HG02973 (cell line): ENCODE measurements around the gene TGIF1.
A peak's percentile ranks its signal among the peaks of the same experiment; 100 is the strongest.
"Not testable (repeated sequence)": the region's sequence is repeated elsewhere in the genome, so short reads cannot be mapped to it uniquely, and the experiment has no call there.

Experiments used
- ATAC-seq: cut with Tn5 transposase; IDR thresholded peaks from one replicate; pipeline ENCODE4 v1.9.1; 2021; ENCODE audit warnings: moderate library complexity; ENCODE audit not compliant: unreplicated experiment

The TGIF1 gene

DNA sequence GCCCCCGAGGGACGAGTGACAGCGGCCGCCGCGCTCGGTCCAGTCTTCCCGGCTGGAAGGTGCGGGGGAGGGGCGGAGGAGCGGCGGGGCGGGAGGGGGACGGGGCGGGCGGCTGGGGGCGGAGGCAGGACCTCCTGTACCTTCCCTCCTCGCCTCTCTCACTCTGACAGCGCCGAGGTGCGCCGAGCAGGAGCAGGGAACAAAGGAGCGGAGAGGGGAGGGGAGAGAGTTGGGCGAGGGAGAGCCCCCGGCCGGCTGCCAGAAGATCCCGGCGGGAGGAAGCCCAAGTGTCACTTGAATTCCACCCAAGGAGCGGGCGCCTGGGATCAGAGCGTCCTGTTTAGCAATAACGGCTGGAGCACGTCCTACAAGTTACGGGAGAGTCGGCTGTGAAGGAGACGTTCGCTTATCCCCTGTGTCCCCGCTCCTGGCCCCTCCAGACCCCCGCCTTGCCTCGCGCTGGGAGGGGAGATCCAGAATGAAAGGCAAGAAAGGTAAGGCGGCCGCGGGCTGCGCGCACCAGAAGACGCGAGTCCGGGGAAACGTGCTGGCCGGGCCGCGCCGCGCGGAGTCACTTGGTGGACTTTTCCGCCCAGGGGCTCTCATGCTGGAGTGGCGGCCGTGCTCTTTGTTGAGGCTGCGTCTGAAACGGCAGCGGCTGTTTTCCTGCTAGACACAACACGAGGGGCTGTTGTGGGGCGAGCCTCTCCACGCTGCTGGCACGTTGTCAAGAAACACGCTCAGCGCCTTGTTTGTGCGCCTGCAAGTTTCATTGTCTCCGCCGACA, at the start of gene TGIF1:
TSS of gene TGIF1 (plus strand) at position 161 of the 787 bp plus-strand sequence. CDS start at position 479, 318 bp downstream.
- ATAC-seq = no peak

DNA sequence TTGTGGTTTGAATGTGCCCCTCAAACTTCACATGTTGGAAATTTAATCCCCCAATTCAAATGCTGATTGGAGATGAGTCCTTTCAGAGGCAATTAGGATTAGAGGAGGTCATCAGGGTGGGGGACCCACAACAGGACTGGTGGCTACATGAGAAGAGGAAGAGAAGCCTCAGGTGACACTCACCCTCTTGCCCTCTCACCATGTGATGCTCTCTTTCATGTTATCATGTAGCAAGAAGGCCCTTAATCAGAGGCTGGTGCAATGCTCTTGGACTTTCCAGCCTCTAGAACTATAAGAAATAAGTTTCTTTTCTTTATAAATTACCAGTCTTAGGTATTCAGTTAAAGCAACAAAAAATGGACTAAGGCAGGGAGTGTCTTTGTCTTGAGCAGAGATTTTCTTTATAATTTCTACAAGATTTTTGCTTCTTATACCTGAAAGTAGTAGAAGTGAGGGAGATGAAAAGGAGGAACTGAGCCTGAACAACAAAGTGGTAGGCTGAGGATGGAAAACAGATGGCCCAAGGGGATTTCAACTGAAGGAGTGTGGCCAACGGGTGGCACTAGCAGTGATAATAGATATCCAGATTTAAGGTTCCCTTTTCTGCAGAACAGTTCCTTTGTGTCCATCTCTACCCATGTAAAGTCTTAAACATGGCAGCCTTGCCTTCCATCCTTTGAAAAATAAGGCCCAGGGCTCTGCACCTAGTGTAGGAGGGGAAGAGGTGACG, 49.2 kb upstream of the TGIF1 start:
- no peak for ATAC-seq

DNA sequence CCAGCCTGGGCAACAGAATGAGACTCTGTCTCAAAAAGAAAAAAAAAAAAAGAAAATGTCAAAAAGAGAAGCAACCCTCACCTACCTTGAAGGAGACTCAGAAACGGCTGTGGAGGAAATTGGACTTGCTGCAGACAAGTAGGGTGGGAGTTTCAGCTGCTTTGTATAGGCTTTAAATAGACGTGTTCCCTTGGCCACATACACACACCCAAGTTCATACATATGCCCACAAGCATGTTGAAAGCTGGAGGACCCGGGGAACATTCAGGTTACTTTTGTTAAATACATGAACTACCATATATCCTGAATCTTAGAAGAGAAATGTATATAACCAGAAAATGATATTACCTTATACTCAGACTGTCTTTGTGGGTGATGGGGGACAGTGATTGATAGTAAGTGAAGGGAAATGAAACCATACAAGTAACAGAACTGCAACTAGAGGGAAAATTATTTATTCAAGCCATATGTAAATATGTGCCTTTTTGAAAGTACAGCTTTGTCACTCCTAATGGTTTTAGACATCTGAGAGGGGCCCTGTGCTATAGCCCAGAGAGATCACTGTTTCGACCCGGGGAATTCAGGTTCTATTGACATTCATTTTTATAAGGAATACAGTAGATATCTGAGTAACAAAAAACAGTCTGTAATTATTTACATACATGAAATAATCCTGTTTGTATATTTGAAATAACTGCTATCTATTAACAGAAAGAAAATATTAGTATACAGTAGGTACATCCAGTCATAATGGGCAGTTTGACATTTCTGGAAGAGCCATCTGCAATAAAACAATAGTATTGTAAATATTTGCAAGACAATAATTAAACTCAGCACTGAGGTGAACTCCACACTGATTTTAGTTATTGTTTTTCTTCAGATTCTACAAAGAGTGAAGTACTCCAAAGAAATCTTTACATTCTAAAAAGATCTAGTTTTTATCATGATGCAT, 48.0 kb upstream of the TGIF1 start:
- ATAC-seq = peak; percentile 89

DNA sequence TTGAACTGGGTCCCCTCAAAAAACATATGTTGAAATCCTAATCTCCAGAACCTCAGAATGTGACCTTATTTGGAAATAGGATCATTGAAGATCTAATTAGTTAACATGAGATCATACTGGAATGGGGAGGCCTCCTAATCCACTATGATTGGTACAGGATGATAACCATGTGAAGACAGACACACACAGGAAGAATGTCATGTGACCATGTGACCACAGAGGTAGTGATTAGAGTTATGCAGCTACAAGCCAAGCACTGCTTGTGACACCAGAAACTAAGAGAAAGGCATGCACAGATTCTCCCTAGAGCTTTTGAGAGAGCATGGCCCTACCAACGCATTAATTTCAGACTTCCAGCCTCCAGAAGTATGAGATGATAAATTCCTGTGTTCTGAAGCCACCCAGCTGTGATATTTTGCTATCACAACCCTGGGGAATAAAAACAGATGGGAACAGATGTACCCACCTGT, 47.0 kb upstream of the TGIF1 start:
- no peak for ATAC-seq

DNA sequence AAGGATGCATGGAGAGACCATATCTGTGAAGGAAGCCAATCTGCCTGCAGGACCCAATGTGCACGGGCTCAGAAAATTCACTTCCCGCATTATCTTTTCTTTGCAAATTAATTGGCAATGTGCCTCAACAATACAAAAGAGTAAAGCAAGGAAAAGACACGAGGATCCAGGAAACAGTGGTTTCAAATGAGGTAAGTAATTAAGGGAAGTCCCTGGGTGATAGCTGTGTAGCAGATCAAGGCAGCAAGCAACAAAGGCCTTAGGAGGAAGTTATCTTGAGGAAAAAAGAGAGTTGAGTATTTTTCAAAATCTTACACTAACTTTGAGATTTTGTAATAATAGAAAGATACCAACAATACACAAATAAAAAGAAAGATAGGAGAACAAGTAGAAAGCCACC, 44.3 kb upstream of the TGIF1 start:
- ATAC-seq = no peak

DNA sequence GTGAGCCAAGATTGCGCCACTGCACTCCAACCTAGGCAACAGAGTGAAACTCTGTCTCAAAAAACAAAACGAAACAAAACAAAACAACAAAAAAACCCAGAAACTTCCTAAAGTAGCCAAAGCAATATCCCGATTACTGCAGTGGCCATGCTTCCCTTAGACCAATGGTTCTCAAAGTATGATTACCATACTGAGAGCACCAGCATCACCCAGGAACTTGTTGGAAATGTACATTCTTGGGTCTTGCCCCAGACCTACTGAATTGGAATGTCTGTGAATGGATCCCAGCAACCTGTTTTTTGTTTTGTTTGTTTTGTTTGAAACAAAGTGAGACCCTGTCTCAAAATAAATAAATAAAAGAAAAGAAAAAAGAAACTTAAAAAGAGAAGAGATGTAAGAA, 41.9 kb upstream of the TGIF1 start:
- ATAC-seq = no peak

DNA sequence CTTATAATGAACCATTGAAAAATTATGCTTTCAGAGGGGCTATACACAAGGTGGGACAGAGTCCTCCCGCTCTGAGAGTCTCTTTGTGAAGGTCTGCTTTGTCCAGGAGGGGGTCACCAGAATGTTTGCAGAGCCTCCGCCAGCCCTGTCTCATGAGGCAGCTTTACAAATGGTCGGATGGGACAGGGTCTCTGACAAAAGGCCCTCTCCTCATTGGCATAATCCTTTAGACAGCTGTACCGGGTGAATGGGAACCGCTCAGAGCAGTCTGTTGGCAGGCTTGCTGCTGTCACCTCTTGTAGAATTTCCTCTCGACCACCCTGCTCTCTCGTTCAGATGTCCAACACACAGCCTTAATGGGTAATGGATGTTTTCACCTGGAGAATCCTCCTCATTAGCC, 40.2 kb upstream of the TGIF1 start:
- no peak for ATAC-seq

DNA sequence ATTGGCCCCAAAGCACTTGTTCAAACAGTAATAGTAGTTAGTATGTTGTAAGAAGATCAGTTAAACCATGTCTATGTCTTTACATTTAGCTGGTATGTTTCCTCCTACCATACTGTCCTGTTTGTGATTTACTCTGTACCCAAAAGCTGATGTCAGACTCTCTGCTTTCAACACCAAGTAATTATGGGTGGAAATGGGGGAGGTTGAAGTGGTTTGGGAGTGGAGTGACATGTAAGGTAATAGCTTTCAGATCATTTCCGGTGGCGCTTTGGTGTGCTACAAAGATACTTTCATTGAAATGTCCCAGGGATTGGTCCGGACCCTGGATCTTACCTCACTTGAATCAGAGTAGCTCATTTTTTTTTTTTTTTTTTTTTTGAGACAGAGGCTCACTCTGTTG, 39.7 kb upstream of the TGIF1 start:
- no peak for ATAC-seq

DNA sequence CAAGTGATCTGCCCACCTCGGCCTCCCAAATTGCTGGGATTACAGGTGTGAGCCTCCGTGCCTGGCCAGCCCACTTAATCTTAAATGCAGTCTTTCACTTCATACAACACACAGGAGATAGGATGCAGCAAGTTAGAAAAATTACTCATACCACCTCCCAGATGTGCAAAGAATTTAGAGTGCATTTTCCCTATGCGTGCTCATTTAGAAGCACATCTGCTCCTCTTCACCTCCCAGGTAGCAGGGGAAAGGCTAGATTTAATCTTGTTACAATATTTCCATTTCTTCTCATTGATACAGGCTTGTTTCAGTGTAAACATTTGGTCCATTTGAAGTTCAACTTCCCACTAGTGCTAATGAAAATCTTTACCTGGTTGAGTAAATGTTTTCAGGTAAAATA, 39.1 kb upstream of the TGIF1 start:
- ATAC-seq = not testable (repeated sequence)

DNA sequence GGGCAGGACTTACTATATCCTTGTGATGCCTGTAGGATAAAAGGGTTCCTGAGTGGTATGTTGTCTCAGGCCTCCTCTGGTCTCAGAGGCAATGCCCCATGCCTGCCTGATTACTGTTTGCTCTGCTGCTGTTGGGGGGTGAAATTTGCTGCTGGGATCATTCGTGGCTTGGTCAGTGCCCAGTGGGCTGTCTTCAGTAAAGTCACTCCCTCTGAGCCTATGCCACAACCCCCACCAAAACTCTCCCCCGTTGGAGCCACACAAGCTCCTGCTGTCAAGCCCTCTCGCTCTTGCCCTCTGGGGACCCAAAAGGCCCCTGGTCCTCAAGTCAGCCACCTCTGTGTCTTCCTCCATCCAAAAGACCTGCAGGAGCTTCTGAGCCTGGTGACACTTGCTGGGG, 38.6 kb upstream of the TGIF1 start:
- no peak for ATAC-seq

DNA sequence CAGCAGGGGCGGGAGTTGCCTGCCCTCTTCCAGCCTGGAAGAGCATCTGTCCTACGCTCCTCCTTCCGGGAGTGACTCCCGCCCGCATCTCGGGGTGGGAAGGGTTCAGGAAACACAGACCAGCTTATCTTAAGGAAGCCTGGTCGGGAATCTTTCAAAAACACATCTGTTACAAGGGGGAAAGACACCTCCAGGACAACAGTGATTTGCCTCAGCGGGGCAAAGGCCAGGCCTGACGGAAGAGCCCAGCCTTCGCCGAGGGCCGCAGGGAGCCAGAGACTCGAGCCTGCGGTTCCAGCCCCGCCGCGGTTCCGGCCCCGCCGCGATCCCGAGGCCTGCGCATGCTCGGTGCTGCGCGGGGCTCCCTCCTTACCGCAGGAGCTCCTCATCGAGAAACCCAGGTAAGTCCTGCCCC, 38.1 kb upstream of the TGIF1 start:
- no peak for ATAC-seq

DNA sequence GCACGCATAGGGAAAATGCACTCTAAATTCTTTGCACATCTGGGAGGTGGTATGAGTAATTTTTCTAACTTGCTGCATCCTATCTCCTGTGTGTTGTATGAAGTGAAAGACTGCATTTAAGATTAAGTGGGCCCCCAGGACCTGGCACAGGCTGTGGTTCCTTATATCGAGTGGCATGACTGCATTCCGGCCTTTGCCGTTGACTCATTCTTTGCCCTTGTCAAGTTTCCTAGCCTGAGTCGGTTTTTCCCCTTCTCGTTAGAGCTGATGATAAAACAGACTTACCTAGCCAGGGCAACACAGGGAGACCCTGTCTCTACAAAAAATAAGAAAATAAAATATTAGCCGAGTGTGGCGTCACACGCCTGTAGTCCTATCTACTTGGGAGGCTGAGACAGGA, 37.4 kb upstream of the TGIF1 start:
- ATAC-seq = not testable (repeated sequence)

DNA sequence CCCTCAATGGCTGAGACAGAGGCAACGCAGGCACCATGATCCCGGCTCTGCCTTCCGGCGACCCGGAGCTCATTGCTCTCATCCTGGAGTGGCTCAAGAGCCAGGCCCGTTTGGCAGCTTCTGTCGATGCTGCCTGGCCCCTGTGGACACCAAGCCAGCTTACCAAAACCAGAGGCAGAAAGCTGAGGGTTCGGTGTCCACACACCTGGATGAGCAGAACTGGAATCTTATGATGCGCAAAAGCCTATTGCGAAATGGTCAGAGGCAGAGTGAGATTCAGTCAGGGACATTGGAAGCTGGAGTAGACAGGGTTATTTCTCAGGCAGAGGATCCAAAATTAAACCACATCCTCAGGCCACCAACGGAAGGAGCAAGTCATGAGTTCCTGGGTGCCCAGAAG, 34.9 kb upstream of the TGIF1 start:
- no peak for ATAC-seq

DNA sequence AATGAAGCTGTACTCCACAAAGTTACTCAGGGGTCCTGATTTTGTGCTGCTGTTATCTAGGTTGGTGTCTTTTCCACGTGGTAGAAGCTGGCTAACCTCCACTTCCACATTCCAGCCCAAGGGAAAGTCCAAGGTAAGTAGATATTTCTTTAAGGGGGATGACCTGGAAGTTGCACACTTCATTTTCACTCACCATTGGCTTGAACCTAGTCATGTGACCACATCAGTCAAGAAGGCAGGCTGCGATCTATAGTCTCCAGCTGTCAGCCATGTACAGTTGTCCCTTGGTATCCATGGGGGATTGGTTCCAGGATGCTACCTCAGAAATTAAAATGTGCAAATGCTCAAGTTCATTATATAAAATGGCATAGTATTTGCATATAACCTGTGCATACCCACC, 31.9 kb upstream of the TGIF1 start:
- no peak for ATAC-seq

DNA sequence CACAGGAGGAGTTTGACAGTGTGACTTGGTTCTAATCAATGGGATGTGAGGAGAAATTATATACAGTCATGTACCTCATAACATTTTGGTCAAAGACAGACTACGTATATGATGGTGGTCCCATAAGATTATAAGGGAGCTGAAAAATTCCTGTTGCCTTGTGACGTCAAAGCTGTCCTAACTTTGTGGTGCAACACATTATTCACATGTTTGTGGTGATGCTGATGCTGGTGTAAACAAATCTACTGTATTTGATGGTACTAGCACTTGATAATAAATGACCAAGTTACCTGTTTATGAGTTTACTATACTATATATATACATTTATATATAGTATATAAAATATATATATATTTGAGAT, 29.1 kb upstream of the TGIF1 start:
- no peak for ATAC-seq

DNA sequence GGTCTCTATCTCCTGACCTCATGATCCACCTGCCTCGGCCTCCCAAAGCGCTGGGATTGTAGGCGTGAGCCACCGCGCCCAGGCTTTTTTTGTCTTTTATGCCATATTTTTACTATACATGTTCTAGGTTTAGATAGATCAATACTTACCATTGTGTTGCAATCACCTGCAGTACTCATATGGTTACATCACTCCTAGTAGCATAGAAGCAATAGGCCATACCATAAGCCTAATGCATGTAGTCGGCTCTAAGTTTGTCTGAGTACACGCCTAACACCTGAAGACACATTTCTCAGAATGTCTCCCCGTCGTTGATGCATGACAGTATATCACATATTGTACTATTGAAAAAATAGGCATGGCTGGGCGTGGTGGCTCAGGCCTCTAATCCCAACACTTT, 27.1 kb upstream of the TGIF1 start:
- ATAC-seq = no peak

DNA sequence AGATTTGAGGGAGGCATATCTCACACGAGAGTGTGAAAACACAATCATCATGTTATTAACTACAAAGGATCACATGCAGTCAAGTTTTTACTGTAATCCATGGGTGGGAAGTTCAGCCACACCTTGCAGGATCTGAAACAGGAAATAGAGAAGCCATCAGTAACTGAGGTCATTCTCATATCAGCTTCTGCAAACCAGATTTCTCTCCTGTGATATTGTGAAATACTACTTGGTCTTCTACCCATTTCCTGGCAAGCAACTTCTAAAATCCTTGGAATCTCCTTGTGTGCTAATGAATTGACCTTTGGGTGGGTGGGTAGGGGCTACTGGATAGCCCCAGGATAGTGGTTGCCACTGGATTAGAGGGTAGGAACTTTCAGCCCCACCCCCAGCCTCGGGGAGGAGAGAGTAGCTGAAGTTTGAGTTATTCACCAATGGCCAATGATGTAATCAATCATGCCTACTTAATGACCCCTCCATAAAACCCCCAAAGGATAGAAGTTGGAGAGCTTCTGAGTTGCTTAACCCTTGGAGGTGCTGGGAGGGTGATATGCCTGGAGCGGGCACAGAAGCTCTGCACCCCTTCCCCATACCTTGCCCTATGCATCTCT, 25.6 kb upstream of the TGIF1 start:
- no peak for ATAC-seq

DNA sequence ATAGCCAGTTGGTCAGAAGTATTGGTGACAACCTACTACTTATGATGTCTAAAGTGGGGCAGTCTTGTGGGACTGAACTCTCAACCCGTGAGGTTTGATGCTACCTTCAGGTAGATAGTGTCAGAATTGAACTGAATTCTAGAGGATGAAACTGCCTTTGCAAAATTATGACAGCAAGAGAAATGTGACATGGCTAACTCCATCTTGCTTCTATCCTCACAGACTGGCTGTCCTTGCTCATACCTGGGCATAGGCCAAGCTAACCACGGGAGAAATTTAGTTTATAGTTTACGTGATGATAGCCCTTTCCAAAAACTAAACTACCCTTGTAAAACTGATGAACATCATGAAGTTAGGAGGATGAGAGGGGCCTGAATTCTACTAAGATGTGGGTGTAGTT, 24.9 kb upstream of the TGIF1 start:
- ATAC-seq = no peak

DNA sequence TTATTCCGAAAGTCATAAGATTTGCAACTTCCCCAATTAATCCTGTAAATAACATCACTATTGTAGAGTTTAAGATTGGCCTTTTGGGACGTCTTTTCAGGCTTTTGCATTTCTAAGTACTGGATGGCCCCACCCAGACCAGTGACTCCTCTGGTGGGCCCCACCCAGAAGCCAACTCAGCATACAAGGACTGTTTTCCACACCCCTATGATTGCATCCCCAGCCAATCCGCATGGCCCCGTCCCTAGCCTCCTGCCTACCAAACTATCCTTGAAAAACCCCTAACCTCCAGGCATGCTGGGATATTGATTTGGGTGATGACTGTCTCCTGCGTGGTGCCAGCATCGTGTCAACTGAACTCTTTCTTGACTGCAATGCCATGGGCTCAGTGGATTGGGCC, 24.5 kb upstream of the TGIF1 start:
- ATAC-seq = no peak

DNA sequence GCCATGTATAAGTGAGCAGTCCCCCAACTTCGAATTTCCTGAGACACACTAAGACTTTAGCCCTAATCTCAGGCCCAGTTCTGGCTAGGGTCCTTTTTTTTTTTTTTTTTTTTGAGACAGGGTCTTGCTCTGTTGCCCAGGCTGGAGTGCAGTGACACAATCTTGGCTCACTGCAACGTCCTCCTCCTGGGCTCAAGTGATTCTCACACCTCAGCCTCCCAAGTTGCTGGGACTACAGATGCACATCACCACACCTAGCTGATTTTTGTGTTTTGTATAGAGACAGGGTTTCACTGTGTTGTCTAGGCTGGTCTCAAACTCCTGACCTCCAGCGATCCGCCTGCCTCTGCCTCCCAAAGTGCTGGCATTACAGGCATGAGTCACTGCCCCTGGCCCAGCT, 23.9 kb upstream of the TGIF1 start:
- no peak for ATAC-seq

DNA sequence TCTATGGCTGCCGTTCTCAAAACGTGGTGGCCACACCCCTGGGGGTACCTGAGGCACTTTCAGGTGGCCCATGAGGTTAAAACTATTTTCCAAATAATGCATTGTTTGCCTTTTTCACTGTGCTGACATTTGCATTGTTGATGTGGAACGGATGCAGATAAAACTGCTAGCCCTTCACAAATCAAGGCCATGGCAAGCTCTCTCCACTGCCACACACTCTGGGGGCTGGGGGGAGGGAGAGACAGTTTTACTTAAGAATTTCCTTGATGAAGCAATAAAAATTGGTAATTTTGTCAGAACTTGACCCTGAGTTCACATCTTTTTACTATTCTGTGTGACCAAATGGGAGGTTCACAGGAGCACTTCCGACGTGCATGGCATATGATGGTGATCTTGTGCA, 22.0 kb upstream of the TGIF1 start:
- no peak for ATAC-seq
